PC-3 (cell line): ENCODE data around the gene EXOG.

Source experiments
- CTCF ChIP-seq: fragments of 300-600 bp; sonication (generic); conservative IDR thresholded peaks from 2 replicates; pipeline ENCODE4 v1.5.1; 2017; ENCODE audit warnings: antibody characterized with exemption, low read depth, mild to moderate bottlenecking, low read length
- EZH2phosphoT487 ChIP-seq: fragments of 300-600 bp; sonication (generic); IDR thresholded peaks from 2 replicates; pipeline ENCODE4 v1.6.1; 2018; ENCODE audit warnings: mild to moderate bottlenecking, antibody characterized with exemption, low read length, borderline replicate concordance

- TF ChIP-seq EZH2phosphoT487 (no peak), CTCF (no peak)
These were observed 48.8 kb downstream of the EXOG start for GRCh38 chr3:38544926-38545325.
